Suppressor macrophage (primary cell): ENCODE data around the gene RAB11FIP4.
"Not testable (repeated sequence)": the region's sequence is repeated elsewhere in the genome, so short reads cannot be mapped to it uniquely, and the experiment has no call there.

Source experiments
- DNase-seq, 4 experiments: peaks; one replicate each; pipeline ENCODE4 v3.0.0-alpha.2; 2020 to 2022

RAB11FIP4 gene

GRCh38 chr17:31433091-31433790 lies 41.8 kb downstream of the RAB11FIP4 start:
- DNase-seq = no peak

DNA sequence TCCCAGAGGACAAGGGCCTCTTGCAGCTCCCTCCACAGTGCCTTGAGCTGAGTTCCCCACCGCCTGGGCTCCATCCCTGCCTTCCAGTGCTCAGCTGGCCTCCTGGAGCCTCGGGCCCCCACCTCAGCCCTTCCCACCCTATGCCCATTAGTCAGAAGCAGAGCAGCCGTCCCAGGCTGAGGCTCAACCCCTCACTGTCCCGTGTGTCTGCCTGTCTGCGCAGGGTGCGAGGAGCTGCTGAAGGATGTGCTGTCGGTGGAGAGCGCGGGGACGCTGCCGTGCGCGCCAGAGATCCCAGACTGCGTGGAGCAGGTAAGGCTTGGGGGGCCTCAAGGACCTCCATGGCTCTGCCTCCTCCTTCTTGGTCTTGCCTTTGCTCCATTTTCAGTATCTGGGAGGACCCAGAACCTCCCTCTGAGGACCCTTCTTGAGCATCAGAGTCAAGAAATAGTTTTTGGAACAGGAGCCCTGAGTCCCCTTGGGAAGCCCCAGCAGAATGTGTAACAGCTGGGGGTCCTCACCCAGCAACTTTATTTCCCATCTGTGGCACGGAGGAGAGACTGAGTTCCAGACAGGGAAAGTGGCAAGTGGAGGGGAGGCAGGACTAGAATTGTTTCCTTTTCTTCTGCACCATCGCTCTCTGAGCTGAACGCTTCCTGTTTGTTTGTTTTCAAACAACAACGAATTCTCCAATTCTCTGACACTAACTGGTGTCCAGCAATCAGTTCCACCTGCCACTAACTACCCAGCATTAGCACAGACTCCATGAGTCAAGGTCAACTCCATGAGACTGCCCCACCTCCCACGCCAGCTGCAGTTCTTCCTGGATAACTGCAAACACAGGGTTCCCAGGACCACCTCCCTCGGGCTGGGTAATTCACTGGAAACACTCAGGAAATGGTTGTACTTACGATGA lies 42.6 kb downstream of the RAB11FIP4 start:
- DNase-seq = no peak

GRCh38 chr17:31434727-31435050 lies 43.2 kb downstream of the RAB11FIP4 start:
- no peak for DNase-seq

DNA sequence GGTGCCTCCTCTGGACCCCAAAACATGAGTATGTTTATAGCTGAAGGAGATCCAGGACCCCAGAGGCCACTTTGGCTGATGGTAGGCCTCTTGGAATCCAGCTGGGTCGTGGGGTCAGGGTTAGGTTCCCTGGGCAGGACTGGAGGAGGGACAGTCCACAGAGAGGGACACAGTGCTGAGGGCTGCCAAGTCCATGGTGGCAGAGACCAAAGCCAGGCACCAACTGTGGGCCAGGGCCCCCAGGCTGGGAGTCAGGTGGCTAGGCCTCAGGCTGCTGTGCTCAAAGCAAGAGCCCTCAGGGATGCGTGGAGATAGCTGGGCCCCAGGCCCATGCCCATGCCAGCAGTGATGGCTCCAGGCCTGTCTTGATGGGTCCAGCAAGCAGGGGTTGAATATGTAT lies 44.1 kb downstream of the RAB11FIP4 start:
- DNase-seq = no peak

GRCh38 chr17:31437720-31438400 lies 46.4 kb downstream of the RAB11FIP4 start:
- DNase-seq = no peak

GRCh38 chr17:31439716-31440115 lies 48.2 kb downstream of the RAB11FIP4 start:
- no peak for DNase-seq

DNA sequence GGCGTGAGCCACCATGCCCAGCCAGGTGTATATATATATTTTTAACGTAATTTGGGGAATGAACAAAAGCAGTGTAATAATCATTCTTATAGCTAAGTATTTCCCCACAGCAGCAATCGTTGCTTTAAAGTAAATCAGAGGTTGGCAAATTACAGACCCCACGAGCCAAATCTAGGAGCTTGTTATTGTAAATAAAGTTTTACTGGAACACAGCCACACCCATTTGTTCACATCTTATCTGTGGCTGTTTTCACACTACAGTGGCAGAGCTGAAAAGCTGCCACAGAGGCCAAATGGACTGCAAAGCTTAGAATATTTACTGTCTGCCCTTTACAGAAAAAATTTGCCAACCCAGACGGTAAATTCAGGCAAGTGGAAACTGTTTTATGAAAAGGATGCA lies 50.8 kb downstream of the RAB11FIP4 start:
- DNase-seq = no peak

GRCh38 chr17:31442856-31443255 lies 51.4 kb downstream of the RAB11FIP4 start:
- DNase-seq = not testable (repeated sequence)

GRCh38 chr17:31443386-31443785 lies 51.9 kb downstream of the RAB11FIP4 start:
- no peak for DNase-seq

DNA sequence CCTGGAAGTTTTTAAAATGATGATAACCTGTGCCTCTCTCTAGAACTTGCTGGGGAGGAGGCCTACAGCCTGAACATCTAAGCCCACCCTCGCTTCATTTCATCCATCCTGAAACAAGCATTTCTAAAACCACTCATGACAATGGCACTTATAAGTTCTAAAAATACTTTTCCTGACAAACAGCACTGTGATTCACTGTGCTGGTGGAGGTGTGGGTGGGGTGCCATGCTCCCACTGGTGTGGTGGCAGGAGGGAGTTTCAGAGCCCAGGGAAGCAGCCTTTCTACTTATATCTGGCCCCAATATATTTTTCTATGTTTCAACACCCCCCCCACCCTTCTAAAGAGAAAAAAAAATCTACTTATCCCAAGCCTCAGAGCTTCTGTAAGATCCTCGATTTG lies 52.6 kb downstream of the RAB11FIP4 start:
- DNase-seq = peak in 3 of 4 experiments; percentile 43 to 58 (median 50)

DNA sequence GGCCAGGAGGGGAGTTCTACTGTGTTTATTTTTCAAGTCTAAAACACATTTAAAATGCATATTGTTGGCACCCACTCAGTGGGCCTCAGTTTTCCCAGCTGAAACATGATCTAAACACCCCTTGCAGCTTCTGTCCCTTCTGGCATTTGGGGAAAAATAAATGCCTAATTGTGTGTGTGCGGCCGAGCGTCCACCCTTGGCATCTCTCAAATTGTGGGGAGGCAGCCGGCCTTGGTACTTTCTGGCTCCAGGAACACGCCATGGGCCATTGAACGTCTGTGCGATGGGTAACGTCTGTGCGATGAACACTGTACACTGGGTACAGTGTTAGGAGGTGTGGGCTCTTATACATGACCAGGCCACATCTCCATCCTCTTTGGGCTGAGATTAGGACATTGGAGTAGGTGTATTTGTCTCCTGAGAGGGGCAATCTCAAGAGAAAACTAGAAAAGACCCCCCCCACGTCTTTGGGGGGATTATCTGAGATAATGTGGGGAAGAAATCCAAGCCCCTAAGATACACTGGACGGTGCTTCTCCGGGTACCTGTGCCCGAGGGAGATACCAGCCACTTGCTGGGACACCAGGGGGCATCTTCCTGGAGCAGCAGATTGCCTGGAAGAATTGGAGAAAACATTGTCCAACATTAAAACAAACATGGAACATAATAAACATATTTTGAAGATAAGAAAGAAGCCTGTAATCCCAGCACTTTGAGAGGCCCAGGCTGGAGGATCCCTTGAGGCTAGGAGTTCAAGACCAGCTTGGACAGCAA lies 54.9 kb downstream of the RAB11FIP4 start:
- DNase-seq = no peak

- peak in 3 of 4 experiments; percentile 25 to 57 (median 31) for DNase-seq
Measured at GRCh38 chr17:31448467-31449077, 57.1 kb downstream of the RAB11FIP4 start.

DNA sequence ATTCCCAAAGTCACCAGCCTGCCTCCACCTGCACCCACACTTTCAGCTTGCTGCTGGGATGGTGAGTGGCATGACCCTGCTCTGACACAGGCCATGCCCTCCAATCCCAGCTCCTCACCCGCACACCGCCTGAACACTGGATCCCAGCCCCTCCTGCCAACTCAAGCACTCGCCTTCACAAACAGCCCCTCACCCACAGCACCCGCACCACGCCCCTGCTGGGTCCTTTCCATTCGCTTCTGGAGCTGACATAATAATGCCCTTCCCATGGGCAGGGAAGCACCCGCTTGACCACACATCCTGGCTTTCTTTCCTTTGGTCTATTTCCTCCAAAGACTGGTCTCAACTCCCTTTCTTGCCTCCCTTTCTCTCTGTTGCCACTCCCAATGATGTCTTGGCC lies 57.6 kb downstream of the RAB11FIP4 start:
- no peak for DNase-seq

- no peak for DNase-seq
Measured at GRCh38 chr17:31449746-31450145, 58.3 kb downstream of the RAB11FIP4 start.

GRCh38 chr17:31452101-31452500 lies 60.6 kb downstream of the RAB11FIP4 start:
- DNase-seq = no peak

GRCh38 chr17:31452561-31453110 lies 61.2 kb downstream of the RAB11FIP4 start:
- DNase-seq = no peak

- no peak for DNase-seq
Measured at GRCh38 chr17:31453896-31454295, 62.4 kb downstream of the RAB11FIP4 start.

DNA sequence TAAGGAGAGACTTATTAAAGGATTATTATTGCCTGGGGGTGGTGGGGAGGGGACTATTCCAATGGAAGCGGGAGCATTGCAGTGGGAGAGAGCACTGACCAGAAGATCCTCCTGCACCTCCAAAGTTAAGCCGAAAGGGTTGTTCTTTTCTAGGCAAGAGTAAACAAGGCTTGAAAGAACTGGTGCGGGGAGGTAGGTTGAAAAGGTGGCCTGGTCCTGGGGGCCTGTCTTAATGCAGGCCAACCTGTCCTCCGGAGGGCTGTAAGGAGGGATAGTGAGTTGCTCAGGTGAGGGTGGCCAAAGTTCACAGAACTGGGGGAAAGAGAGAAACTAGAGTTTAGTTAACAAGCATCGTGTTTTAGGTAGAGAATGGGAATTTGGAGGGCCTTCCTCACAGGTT lies 65.3 kb downstream of the RAB11FIP4 start:
- DNase-seq = no peak

- peak in 2 of 4 experiments; percentile 27 to 37 for DNase-seq
Measured at GRCh38 chr17:31457391-31458234, 66.1 kb downstream of the RAB11FIP4 start.

DNA sequence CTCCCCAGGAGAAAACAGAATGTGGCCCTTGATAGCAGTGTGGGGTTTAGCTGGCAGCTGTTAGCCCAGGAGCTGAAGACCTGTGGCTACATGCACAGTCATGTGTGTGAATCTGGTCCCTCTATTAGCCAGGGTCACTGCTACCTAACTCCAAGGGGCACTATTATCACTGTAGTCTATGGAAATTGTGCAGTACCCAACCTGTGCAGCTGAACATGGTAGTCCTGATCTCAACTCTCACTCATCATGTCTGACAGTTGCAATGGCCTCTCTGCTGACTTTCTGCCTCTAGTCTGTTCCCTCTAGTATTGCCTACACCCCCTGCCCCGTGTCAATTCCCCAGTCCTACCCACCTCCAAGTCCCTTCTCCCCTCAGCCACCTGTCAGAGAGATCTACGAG lies 67.4 kb downstream of the RAB11FIP4 start:
- no peak for DNase-seq

DNA sequence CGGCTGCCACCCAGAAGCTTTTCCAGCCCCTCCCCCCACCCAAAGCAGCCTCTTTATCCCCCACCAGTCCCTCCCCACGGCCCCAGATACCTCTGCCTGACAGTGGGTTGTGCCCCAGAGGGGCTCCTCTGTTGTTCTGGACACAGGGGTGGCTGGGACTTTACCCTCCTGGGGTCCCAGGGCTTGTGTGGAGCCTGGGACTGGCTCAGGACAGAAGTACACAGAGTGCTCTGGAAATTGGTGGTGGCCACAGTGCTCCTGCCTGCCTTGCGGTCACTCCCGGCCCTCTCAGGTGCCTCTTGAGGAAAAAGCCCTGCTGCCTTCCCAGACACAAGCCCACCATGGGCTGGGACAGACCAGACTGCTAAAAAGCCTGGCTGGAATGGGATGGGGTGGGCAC lies 68.2 kb downstream of the RAB11FIP4 start:
- DNase-seq = no peak
